Activated CD8-positive, alpha-beta memory T cell treated with anti-CD3 and anti-CD28 coated beads, Interleukin-2, amount 50 U/mL, for 1 hour (primary cell): ENCODE data around the gene PAXX.

Experiments used
- DNase-seq: peaks from one replicate; pipeline ENCODE4 v3.0.0-alpha.2; 2020; ENCODE audit errors: extremely low read depth

Gene PAXX

DNA sequence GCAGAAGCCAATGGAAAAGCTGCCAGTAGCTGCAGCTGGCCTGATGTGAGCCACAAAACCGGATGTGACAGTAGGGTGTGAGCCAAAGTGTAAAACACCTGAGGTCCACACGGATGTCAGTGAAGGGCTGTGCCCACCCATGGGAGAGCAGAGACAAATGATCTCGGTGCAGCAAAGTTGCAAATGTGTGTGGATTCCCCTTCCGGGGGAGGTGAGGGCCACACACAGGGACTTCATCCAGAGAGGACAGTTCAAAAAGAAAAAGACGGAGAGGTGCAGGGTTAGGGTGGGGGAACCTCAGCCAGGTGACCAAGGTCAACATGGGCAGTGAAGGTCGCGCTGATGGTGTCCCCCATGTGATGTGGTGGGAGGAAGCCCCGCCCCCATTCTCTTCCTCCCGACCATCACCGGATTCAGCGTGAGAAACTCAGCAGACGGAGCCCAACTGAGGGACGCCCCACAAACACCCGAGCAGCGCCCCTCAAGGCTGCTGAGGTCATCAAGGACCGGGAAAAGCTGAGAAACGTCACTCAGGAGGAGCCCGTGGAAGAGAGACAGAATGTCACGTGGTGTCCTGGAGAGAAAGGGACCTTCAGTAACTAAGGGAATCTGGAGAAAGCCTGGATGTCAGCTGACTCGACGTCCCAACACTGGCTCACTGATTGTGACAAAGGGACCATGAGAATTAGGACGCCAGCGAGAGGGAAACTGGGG is 26.3 kb upstream of the PAXX start:
- DNase-seq, result peak; percentile 22

DNA sequence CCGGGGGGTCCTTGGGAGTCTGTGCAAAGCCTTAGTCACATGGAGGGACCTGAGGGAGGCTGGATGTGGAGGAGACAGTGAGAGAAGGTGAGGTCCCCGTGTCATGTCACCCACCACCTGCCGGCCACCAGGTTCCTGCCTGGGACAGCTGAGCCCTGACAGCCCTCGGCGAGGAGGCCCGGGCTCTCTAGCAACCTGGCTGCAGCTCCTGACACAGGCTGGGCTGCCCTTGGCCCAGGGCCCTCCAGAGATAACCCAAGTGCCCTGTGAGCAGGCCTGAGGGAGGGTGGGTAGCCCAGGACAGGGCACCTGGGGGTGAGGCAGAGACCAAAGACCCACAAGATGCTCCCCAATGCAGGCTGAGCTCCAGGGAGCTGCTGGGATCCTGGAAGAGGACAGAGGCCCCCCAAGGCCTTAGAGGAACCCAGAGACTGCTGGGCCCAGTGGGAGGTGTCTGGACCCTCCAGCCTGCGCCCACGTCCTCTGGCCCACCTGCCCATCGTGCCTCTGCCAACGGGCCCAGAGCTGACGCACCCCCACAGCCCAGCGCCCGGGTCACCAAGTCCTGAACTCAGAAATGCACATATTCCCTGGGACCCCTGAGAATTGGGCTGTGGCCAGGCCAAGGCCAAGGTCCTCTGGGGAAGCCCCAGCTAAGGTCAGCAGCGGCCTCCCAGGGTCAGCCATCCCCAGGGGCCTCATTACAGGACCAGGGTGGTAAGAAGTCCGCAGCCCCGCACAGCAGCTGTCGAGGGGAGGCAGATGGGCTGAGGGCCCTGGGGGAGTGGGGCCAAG is 23.7 kb upstream of the PAXX start:
- no peak for DNase-seq

DNA sequence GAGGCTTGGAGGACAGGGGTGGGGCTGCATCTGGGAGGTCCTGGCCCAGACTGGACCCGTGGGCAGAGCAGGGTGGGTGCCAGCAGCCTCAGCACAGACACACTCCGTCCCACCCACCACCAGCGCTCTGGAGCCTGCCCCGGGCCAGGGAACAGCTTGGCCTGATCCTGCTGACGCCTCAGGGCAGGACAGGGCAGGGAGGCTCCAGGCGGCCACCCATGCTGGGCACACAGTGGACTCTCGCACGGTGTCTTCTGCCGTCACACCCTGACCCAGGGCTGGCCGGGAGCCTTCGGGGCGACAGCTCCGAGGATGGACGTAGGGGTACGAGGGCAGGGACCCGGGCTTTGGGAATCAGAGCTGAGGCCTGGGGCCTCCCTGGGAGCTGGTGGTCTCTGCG is 23.1 kb upstream of the PAXX start:
- DNase-seq, result no peak

DNA sequence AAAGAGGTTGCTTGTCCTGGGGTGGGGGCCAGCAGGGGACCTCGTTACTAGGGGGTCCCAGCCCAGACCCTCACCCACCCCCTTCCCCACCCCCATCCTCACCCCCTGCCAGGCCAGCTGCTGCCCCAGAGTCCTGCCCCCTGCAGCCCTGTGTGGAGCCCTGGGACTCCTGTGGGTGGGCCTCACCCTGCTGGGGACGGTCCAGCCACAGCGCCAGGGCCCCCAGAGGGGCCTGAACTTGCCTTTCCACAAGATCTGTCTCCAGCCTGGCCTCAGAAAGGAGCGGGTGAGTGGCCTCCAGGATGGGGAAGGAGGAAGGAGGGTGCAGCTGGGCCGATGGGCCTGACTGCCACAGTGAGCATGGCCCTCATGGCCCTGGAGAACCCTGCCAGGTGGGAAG is 22.4 kb upstream of the PAXX start:
- DNase-seq, result no peak

DNA sequence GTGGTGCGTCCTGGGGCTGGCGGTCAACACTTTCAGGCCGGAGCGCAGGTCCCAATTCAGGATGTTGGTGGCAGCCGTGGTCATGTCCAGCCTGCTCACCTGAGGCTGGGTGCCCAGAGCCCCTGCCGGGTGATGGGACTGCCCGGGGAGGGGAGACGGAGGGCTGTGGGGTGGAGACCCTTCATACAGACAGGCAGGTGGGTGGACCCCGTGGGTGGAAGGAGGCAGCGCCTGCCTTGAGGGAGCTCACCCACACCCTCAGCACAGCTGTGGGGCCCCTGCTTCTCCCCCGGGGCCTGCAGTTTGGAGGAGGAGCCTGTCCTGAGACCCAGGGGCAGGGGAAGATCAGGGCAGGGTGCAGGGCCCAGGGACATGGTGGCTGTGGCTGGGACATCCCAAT is 21.9 kb upstream of the PAXX start:
- DNase-seq, result no peak

- DNase-seq, result no peak
These were observed 20.5 kb upstream of the PAXX start for GRCh38 chr9:136971746-136972145.

- DNase-seq, result no peak
These were observed 19.9 kb upstream of the PAXX start for GRCh38 chr9:136972335-136972734.

- DNase-seq, result no peak
These were observed 19.5 kb upstream of the PAXX start for GRCh38 chr9:136972743-136973142.

DNA sequence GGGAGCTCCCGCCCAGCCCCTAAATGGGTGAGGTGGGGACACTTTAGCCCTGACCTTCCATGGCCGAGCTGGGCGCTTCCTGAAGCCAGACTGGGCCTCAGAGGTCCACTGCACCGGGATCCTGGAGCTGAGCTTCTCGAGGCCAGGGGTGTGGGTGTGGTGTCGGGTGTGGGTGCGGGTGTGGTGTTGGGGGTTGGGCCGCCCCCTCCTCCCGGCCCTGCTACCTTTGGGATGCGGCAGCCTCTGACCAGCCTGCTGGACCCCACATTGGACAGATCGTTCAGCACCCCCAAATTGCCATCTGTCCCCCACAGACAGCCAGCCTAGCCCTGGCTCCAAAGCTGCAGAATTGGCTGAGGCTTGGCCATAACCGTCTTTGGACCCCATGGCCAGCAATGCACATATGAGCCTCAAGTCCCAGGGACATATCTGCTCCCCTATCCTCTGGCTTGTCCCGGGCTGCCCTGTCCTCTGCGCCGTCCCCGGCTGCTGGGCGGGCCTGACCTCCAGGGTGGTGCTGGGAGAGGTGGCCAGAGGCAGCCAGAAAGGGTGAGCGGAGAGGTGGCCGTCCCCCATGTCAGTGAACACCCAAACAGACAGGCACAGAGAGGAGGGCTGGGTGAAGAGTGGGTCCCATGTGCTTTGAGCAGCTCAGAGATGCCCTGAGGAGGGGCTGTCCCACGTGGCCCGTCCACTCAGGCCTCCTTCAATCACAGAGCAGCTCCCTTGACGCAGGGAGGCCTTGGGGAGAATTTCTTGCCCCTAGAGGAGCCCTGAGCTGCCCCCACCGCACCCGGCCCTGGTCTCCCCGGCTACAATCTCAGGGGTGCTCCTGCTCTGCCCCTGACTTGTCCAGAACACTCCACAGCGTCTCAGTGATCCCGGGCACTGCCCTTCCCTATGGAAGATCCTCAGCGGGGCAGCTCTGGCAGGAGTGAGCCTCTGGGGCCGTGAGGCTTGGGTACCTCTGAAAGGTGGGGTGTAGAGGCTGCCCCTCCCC is 18.3 kb upstream of the PAXX start:
- DNase-seq, result no peak

DNA sequence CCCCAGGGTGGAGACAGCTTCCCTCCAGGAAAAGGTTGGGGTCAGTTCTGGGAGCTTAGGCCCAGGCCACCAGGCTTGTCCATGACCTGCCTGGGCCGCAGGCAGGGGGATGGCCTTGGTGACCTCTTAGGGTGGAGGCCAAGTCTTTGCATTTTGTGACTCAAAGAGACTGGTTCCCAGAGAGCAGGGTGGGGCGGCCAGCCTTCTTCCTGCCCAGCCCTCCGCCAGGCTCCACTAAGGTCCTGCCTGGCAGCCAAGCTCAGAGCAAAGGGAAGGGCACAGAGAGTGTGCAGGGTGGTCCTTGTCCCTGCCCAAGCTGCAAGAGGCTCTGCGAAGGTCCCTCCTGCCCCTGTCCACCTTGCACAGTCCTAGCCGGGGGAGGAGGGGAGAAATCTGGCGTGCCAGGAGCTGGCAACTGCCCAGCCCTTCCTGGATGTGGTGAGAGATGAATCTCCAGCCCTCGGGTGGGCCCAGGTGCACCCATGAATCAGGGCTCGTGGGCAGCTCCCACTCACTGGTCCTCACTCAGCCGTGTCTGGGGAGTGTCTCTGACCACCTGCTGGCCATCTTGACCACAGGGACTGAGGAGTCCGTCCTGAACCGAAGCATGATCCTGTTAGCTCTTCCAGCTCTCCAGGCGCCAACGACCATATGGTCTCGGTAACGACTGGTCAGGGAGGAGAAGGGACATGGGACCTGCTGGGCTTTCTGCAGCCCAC is 17.2 kb upstream of the PAXX start:
- DNase-seq, result no peak

- DNase-seq, result no peak
These were observed 16.6 kb upstream of the PAXX start for GRCh38 chr9:136975644-136976043.

- DNase-seq, result no peak
These were observed 15.0 kb upstream of the PAXX start, which contains the start of gene PTGDS for GRCh38 chr9:136977223-136977622. PTGDS (plus strand) TSS chr9:136977504; CDS start chr9:136977579, 75 bp downstream.

GRCh38 chr9:136977649-136978072 is 14.6 kb upstream of the PAXX start:
- no peak for DNase-seq

GRCh38 chr9:136978073-136978864 is 14.0 kb upstream of the PAXX start:
- DNase-seq, result peak; percentile 40

- DNase-seq, result no peak
These were observed 13.2 kb upstream of the PAXX start for GRCh38 chr9:136978865-136979544.

- DNase-seq, result no peak
These were observed 12.2 kb upstream of the PAXX start for GRCh38 chr9:136979769-136980587.

DNA sequence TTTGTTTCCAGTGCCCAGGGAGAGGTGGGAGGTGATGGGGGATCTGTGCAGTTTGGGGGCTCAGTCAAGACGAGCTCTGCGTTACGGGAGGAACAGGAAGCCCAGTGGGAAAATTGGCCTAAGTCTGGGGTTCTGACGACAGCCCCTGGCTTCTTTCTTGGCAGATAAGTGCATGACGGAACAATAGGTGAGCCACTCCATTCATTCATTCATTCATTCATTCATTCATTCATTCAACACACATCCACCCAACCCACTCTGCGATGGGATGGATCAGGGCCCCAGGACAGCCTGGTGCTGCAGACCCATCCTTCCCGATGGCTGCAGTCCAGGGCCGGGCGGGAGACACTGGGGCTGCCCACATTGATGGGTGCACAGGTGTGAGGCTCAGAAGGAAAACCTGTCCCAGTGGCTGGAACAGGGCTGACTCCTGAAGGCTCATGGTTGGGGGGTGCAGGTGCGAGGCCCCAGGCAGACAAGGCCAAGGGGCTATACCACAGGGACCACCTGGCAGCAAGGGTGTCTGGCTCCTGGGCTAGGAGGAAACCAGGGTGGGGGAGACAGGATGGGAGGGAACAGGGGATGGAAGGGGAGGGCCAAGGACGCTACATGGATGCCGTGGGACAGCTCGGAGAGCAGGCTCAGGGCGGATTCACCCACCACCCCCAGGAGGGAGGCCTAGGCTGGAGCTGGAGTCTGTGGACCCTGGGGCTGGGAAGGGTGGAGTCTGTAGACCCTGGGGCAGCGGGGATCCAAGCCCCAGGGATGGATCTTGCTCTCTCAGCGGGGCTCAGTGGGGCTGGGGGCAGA is 11.3 kb upstream of the PAXX start:
- no peak for DNase-seq

DNA sequence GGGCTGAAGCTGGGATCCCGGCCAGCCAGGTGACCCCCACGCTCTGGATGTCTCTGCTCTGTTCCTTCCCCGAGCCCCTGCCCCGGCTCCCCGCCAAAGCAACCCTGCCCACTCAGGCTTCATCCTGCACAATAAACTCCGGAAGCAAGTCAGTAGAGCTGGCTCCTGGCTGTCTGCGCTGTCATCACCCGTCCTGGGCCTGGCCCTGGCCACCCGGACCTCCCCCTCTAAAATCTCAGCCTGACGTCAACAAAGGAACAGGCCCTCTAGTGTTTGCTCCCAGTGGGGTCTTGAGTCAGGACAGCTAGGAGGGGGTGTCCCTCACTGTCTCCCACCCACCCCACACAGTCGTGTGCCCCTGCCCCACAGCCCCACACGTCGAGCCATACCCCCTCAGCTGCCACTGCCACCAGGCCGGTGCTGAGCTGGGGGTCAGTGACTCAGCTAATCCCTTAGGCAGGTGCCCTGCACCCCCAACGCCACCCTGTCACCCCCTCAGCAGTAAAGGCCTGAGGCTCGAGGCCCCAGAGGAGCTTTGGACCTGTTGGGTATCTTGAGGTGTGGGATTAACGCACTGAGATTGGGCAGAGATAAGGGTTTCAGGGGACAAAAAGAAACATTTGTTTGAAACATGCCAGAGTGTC is 10.5 kb upstream of the PAXX start:
- no peak for DNase-seq
